Measurements from ENCODE around the gene MAGEA1.

DNA sequence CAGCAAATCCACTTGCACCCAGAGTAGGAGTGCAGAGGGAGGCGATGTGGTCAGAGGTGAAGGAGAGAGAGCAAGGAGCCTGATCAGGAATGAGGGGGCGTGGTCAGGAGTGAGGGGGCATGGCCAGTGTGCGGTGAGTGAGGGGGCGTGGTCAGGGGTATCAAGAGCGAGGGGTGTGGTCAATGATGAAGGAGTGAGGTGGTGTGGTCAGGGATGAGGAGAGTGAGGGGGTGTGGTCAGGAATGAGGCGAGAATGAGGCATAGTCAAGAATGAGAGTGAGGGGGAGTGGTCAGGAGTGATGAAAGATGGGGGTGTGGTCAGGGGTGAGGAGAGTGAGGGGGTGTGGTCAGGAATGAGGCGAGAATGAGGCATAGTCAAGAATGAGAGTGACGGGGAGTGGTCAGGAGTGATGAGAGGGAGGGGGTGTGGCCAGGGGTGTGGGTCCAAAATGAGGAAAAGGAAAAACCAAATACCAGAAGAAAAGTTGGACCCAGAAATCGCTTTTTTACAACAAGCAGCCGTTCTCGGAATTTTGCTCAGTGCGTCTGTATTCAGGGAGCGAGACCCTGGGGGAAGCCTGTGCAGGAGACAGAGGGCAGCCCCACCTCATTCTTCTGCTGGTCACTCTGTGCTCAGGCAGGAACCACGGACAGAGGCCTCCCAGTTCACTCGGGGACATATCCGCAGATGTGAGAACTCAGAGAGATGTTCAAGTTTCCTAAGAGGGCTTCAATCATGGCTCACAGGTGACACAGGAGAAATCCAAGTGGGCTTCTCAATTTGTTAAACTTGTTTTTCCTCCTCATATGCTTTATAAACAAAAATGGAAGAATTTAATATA lies 47.5 kb downstream of the MAGEA1 start:
- TF ChIP-seq POLR2A (IDR thresholded peaks at IDR 0.05): no peak
- TF ChIP-seq, protein P1, sequence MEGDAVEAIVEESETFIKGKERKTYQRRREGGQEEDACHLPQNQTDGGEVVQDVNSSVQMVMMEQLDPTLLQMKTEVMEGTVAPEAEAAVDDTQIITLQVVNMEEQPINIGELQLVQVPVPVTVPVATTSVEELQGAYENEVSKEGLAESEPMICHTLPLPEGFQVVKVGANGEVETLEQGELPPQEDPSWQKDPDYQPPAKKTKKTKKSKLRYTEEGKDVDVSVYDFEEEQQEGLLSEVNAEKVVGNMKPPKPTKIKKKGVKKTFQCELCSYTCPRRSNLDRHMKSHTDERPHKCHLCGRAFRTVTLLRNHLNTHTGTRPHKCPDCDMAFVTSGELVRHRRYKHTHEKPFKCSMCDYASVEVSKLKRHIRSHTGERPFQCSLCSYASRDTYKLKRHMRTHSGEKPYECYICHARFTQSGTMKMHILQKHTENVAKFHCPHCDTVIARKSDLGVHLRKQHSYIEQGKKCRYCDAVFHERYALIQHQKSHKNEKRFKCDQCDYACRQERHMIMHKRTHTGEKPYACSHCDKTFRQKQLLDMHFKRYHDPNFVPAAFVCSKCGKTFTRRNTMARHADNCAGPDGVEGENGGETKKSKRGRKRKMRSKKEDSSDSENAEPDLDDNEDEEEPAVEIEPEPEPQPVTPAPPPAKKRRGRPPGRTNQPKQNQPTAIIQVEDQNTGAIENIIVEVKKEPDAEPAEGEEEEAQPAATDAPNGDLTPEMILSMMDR (IDR thresholded peaks at IDR 0.05): no peak

Data from esophagus squamous epithelium (tissue), 4 donors.